Mucosa of gallbladder (tissue), 1 donor: ENCODE measurements around the gene ZNF182. TPM values are rescaled to one million over a fixed set of nuclear protein-coding genes. Genes with fewer than 3 reads are reported as not detected.

Experiments
- total RNA-seq: library from RNA; stranded (reverse); gene quantifications from one replicate; pipeline ENCODE4 v1.2.1, GENCODE V29; 2021
- donor health status: DM: no; HTN: no; CAD: no.

ZNF182 gene
- total RNA-seq, 1 donor from 2014 or later, result 5.0 TPM

Other genes starting within 250 kb of the ZNF182 start
- 10.4 TPM for gene ZNF81, start 167.1 kb downstream of the ZNF182 start, total RNA-seq
- not detected for gene SPACA5, start 3.0 kb upstream of the ZNF182 start, total RNA-seq
- gene ZNF630, start 67.7 kb upstream of the ZNF182 start, total RNA-seq, result 6.0 TPM
- gene SPACA5B, start 126.6 kb upstream of the ZNF182 start, total RNA-seq, result not detected
- not detected for gene SSX5, start 192.8 kb upstream of the ZNF182 start, total RNA-seq